Measurements from ENCODE around the gene LINGO4.

The LINGO4 gene

DNA sequence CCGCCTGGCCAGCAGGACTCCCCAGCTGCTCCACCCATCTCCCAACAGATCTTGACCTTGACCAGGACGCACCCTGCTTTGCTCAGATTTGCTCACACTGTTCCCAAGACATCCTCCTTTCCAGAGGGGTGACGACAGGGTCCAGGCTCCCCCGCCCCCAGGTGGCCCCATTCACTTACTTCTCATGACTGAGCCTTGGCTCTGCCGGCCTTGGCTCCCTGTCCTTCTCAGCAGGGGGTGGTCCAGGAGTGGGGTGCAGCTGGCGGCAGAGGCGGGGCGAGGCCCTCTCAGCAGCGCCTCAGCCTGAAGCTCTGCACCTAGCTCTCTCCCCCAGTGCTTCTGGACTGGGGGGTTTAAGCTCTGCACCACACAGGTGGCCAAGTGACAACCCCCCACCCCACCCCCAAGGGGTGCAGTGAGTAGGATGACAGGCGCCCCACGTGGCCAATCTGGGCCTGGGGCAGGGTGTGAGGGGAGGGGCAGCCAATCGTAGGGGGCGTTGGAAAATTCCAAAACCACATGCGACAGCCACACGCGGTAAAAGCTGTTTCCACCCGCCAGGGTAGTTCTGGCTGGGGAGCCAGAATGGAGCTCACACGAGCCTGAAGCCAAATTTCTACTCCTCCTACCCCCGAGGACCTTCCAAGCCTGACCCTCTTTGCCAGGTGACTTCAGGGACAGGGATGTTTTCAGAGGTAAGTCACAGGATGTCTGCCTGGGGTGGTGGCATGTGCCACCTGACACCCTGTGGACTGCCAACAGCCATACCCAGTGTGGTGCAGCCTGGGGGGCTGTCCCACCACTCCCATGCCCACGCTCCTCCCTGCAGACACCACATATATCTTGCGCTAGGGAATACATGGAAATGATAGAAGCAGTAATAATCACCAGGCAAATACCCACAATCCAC, 20.8 kb upstream of the LINGO4 start:
- H3K9me3 ChIP-seq (ENCODE audit: control insufficient read depth in 1 of 2, low read length in 2 of 2) = no peaks in the 10 kb centered on the region
- no peak overlapping the region for H3K9ac ChIP-seq (ENCODE audit: low read depth in 1 of 2, low read length in 2 of 2)
- H3K27me3 ChIP-seq (ENCODE audit: control insufficient read depth in 1 of 2, insufficient read depth in 2 of 2, low read length in 2 of 2) = no peaks in the 10 kb centered on the region
- H3K27ac ChIP-seq (ENCODE audit: low read depth, low read length) = no peak overlapping the region
- H3K4me1 ChIP-seq (ENCODE audit: control insufficient read depth in 1 of 2, insufficient read depth in 2 of 2, low read length in 2 of 2) = peaks cover 12 to 26% of the 10 kb centered on the region in 2 donors
- peaks cover 0 to 8% of the 10 kb centered on the region in 2 donors for H3K36me3 ChIP-seq (ENCODE audit: control insufficient read depth in 1 of 2, insufficient read depth in 2 of 2, low read length in 2 of 2)
- no peak overlapping the region for H3K4me3 ChIP-seq (ENCODE audit: low read depth in 1 of 2, low read length in 2 of 2)

DNA sequence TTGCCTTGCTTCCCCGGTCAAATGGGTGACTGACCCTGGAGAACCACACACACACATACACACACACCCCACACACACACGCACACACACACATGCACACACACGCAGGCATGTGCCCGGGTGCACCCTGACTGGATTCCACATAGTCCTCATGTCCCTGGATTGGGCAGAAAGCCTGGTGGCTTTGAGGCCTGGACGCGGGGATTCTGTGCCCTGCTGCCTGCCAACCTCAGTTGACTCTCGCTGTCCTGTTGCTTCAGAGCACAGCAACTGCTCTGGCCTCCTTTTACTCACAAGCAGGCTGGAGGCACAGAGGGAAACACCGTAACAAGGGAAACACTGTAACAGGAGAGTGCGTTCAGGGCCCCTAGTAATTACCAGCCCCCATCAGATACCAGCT, 20.0 kb upstream of the LINGO4 start:
- H3K4me3 ChIP-seq (ENCODE audit: low read depth in 1 of 2, low read length in 2 of 2) = peak overlapping the region in 1 of 2 donors; percentile 40
- peaks cover 14 to 20% of the 10 kb centered on the region in 2 donors for H3K4me1 ChIP-seq (ENCODE audit: control insufficient read depth in 1 of 2, insufficient read depth in 2 of 2, low read length in 2 of 2)
- peaks cover 0 to 8% of the 10 kb centered on the region in 2 donors for H3K36me3 ChIP-seq (ENCODE audit: control insufficient read depth in 1 of 2, insufficient read depth in 2 of 2, low read length in 2 of 2)
- no peak overlapping the region for H3K9ac ChIP-seq (ENCODE audit: low read depth in 1 of 2, low read length in 2 of 2)
- H3K9me3 ChIP-seq (ENCODE audit: control insufficient read depth in 1 of 2, low read length in 2 of 2) = no peaks in the 10 kb centered on the region
- no peaks in the 10 kb centered on the region for H3K27me3 ChIP-seq (ENCODE audit: control insufficient read depth in 1 of 2, insufficient read depth in 2 of 2, low read length in 2 of 2)
- H3K27ac ChIP-seq (ENCODE audit: low read depth, low read length) = no peak overlapping the region

DNA sequence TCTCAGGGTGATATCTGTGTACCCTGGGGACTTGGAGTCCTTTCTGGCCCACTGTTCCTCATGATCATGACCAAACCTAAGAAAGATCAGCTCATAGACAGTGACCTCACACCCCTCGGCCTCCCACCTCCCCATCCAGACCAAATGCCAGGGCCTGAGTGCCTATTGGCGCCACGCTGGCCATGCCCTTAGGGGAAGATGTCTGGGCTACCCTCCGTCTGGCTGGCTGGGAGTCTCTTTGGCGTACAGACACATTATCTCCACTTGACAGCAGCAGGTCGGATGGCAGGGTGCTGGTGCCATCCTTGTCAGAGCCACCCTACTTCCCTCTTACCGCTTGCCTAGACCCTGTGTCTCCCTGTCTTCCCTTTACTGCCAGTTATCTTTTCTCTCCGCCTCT, 18.0 kb upstream of the LINGO4 start:
- Histone ChIP-seq H3K27ac (ENCODE audit: low read depth, low read length) (no peak overlapping the region), H3K36me3 (ENCODE audit: control insufficient read depth in 1 of 2, insufficient read depth in 2 of 2, low read length in 2 of 2) (peaks cover 0 to 6% of the 10 kb centered on the region in 2 donors), H3K9me3 (ENCODE audit: control insufficient read depth in 1 of 2, low read length in 2 of 2) (no peaks in the 10 kb centered on the region), H3K9ac (ENCODE audit: low read depth in 1 of 2, low read length in 2 of 2) (peak overlapping the region in 1 of 2 donors; percentile 25), H3K27me3 (ENCODE audit: control insufficient read depth in 1 of 2, insufficient read depth in 2 of 2, low read length in 2 of 2) (no peaks in the 10 kb centered on the region), H3K4me3 (ENCODE audit: low read depth in 1 of 2, low read length in 2 of 2) (no peak overlapping the region), H3K4me1 (ENCODE audit: control insufficient read depth in 1 of 2, insufficient read depth in 2 of 2, low read length in 2 of 2) (peaks cover 3 to 6% of the 10 kb centered on the region in 2 donors)

DNA sequence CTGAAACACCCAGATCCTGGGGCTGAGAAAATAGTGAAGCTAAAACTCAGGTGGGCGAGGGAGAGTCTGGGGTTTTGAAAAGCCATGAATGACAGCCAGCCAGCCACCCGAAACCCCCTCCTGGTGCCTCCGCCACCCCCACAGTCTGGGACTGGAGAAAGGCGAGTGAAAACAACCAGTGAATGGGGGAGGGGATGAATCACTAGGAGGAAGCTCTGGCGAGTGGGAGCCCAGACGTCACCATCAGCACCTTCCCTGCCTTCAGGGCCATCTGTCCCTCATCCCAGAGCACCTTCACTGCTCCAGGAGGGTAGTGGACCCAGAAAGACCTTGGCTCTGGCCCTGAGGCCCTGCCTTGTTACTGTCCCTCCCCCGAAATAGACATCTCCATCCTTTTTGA, 17.2 kb upstream of the LINGO4 start:
- no peak overlapping the region for H3K4me3 ChIP-seq (ENCODE audit: low read depth in 1 of 2, low read length in 2 of 2)
- H3K9me3 ChIP-seq (ENCODE audit: control insufficient read depth in 1 of 2, low read length in 2 of 2) = no peaks in the 10 kb centered on the region
- no peak overlapping the region for H3K27ac ChIP-seq (ENCODE audit: low read depth, low read length)
- H3K27me3 ChIP-seq (ENCODE audit: control insufficient read depth in 1 of 2, insufficient read depth in 2 of 2, low read length in 2 of 2) = no peaks in the 10 kb centered on the region
- H3K36me3 ChIP-seq (ENCODE audit: control insufficient read depth in 1 of 2, insufficient read depth in 2 of 2, low read length in 2 of 2) = peaks cover 0 to 6% of the 10 kb centered on the region in 2 donors
- no peak overlapping the region for H3K9ac ChIP-seq (ENCODE audit: low read depth in 1 of 2, low read length in 2 of 2)
- H3K4me1 ChIP-seq (ENCODE audit: control insufficient read depth in 1 of 2, insufficient read depth in 2 of 2, low read length in 2 of 2) = peaks cover 3 to 4% of the 10 kb centered on the region in 2 donors

DNA sequence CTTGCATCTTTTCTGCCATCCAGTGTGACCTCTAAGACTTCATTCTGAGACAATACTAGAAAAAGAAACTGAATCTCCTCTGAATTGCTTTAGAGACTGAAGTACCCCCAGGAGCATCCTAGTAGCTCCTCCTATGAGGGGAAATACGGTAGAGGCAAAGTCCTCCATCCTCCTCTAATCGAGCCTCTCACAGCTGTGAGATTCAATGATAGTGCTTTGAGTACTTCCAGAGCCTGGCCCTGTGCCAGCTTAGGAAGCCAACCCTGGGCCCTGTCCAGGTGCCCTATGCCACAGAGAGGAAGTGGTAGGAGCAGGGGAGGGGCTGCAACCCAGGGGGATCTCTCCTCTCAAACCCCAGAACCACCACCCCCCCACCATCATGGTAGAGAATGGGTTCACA, 15.7 kb upstream of the LINGO4 start:
- H3K36me3 ChIP-seq (ENCODE audit: control insufficient read depth in 1 of 2, insufficient read depth in 2 of 2, low read length in 2 of 2) = peaks cover 0 to 20% of the 10 kb centered on the region in 2 donors
- no peak overlapping the region for H3K9ac ChIP-seq (ENCODE audit: low read depth in 1 of 2, low read length in 2 of 2)
- no peaks in the 10 kb centered on the region for H3K9me3 ChIP-seq (ENCODE audit: control insufficient read depth in 1 of 2, low read length in 2 of 2)
- H3K4me3 ChIP-seq (ENCODE audit: low read depth in 1 of 2, low read length in 2 of 2) = no peak overlapping the region
- H3K27me3 ChIP-seq (ENCODE audit: control insufficient read depth in 1 of 2, insufficient read depth in 2 of 2, low read length in 2 of 2) = no peaks in the 10 kb centered on the region
- H3K27ac ChIP-seq (ENCODE audit: low read depth, low read length) = no peak overlapping the region
- peaks cover 3 to 4% of the 10 kb centered on the region in 2 donors for H3K4me1 ChIP-seq (ENCODE audit: control insufficient read depth in 1 of 2, insufficient read depth in 2 of 2, low read length in 2 of 2)

DNA sequence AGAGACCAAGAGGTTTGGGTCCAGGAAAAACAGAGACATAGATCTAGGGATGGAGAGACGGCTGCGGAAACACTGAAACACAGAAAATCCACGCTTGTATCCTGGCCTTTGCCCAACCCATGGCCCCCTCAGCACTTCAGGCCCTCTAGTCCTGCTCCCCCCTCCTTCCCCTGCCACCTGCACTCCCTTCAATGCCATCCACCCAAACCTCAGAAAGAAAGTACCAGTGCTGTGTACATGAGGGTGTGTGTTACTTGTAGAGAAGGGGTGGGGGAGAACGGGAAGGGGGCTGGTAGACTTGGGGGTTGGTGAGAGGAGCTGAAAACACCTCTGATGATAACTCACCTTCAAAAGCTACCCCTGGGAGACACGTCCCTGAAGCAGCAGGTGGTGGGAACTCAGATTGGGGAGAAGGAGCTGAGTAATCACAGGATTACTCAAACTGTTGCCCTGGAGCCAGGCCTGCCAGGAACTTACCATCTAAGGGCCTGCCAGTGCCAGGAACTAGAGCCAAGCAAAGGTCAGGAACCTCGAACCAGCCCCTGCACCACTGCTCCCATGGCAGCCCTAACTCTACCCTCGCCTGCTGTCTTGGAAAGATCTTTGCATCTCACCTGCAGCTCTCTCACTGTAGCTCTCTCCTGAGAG, 14.9 kb upstream of the LINGO4 start:
- Histone ChIP-seq H3K9me3 (ENCODE audit: control insufficient read depth in 1 of 2, low read length in 2 of 2) (no peaks in the 10 kb centered on the region), H3K27ac (ENCODE audit: low read depth, low read length) (no peak overlapping the region), H3K4me1 (ENCODE audit: control insufficient read depth in 1 of 2, insufficient read depth in 2 of 2, low read length in 2 of 2) (peaks cover 4 to 6% of the 10 kb centered on the region in 2 donors), H3K9ac (ENCODE audit: low read depth in 1 of 2, low read length in 2 of 2) (no peak overlapping the region), H3K27me3 (ENCODE audit: control insufficient read depth in 1 of 2, insufficient read depth in 2 of 2, low read length in 2 of 2) (no peaks in the 10 kb centered on the region), H3K4me3 (ENCODE audit: low read depth in 1 of 2, low read length in 2 of 2) (no peak overlapping the region), H3K36me3 (ENCODE audit: control insufficient read depth in 1 of 2, insufficient read depth in 2 of 2, low read length in 2 of 2) (peaks cover 0 to 25% of the 10 kb centered on the region in 2 donors)

DNA sequence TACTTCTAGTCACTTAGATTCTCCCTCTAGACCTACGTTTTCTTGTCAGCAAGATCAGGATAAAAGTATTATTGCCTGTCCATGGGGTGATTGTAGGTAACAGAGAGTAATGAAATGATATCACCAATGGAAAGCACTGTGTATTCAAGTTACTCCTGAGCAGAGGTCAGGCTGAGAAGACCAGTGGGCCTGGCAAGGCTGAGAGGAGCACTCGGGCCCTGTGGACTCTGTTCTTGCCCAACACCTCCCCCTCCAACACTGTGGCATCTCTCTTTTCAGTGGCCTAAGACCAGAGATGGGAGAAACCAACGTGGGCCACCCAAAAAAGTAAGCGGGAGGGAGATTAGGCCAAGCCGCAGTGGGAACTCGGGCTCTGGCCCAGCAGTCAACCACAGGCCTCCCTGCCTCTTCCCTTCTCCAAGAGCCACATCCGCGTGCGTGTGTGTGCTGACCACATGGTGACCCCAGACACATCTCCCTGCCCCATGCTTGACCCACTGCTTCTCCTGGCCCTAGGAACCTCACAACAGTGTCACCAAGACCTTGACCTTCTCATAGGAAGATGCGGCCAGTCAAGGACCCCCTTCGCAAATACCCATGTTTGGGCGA, 14.1 kb upstream of the LINGO4 start:
- peaks cover 4 to 6% of the 10 kb centered on the region in 2 donors for H3K4me1 ChIP-seq (ENCODE audit: control insufficient read depth in 1 of 2, insufficient read depth in 2 of 2, low read length in 2 of 2)
- no peaks in the 10 kb centered on the region for H3K9me3 ChIP-seq (ENCODE audit: control insufficient read depth in 1 of 2, low read length in 2 of 2)
- H3K9ac ChIP-seq (ENCODE audit: low read depth in 1 of 2, low read length in 2 of 2) = no peak overlapping the region
- H3K36me3 ChIP-seq (ENCODE audit: control insufficient read depth in 1 of 2, insufficient read depth in 2 of 2, low read length in 2 of 2) = peaks cover 0 to 31% of the 10 kb centered on the region in 2 donors
- H3K4me3 ChIP-seq (ENCODE audit: low read depth in 1 of 2, low read length in 2 of 2) = no peak overlapping the region
- H3K27ac ChIP-seq (ENCODE audit: low read depth, low read length) = no peak overlapping the region
- H3K27me3 ChIP-seq (ENCODE audit: control insufficient read depth in 1 of 2, insufficient read depth in 2 of 2, low read length in 2 of 2) = no peaks in the 10 kb centered on the region

DNA sequence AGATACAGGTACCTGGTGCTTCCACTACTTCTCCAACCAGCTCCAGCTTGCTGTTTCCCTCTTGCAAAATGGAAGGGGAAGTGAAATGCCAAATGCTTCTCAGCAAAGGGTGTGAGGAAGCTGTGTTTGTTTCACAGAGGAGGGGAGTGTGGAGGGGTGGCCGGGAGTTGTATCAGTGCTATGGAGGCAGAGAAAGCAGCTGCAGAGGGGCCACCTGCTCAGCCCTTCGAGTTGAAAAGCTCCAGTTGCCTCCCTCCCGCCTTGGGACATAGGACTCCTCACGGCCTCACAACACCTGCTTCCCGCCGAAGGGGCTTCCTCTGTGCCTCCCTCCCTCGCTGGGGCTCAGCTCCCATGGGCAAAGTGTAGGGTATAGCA, 12.1 kb upstream of the LINGO4 start:
- Histone ChIP-seq H3K9ac (ENCODE audit: low read depth in 1 of 2, low read length in 2 of 2) (no peak overlapping the region), H3K36me3 (ENCODE audit: control insufficient read depth in 1 of 2, insufficient read depth in 2 of 2, low read length in 2 of 2) (peaks cover 0 to 40% of the 10 kb centered on the region in 2 donors), H3K9me3 (ENCODE audit: control insufficient read depth in 1 of 2, low read length in 2 of 2) (no peaks in the 10 kb centered on the region), H3K27me3 (ENCODE audit: control insufficient read depth in 1 of 2, insufficient read depth in 2 of 2, low read length in 2 of 2) (no peaks in the 10 kb centered on the region), H3K4me3 (ENCODE audit: low read depth in 1 of 2, low read length in 2 of 2) (no peak overlapping the region), H3K4me1 (ENCODE audit: control insufficient read depth in 1 of 2, insufficient read depth in 2 of 2, low read length in 2 of 2) (peaks cover 4 to 6% of the 10 kb centered on the region in 2 donors), H3K27ac (ENCODE audit: low read depth, low read length) (no peak overlapping the region)

DNA sequence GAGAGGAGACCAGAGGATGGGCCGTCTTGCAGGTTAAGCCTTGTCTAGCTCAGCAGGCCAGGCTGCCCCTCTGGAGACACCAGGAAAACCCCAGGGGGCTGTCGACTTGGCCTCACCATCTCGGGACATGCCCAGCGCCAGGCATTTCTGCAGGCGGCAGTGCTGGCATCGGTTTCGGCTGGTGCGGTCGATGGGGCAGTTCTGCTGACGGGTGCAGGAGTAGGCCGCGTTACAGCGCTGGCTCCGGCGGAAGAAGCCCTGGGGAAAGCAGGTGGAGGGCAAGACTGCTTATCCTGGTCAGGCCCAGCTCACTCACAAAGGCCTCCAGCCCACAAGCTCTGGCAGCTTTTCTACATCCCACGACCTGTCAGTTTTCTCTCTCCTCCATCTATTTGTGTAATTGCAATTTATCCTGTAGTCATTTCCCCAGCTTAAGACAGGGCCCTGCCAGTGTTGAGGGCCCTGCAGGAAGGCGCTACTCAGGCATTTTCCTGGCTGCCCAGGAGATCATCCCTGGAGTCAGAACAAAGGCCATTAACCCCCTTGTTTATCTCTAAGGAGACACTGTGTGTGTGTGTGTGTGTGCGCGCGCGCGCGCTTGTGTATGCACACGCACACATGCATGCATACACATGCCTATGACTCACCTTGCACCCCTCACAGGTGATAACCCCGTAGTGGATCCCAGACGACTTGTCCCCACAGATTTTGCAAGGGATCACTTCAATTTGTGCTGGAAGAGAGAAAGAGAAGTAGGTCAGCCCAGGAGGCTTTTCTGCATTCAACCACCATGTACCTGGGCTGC, 11.5 kb upstream of the LINGO4 start:
- peaks cover 4 to 41% of the 10 kb centered on the region in 2 donors for H3K36me3 ChIP-seq (ENCODE audit: control insufficient read depth in 1 of 2, insufficient read depth in 2 of 2, low read length in 2 of 2)
- H3K9me3 ChIP-seq (ENCODE audit: control insufficient read depth in 1 of 2, low read length in 2 of 2) = no peaks in the 10 kb centered on the region
- H3K27ac ChIP-seq (ENCODE audit: low read depth, low read length) = no peak overlapping the region
- H3K4me1 ChIP-seq (ENCODE audit: control insufficient read depth in 1 of 2, insufficient read depth in 2 of 2, low read length in 2 of 2) = peaks cover 4 to 6% of the 10 kb centered on the region in 2 donors
- no peak overlapping the region for H3K4me3 ChIP-seq (ENCODE audit: low read depth in 1 of 2, low read length in 2 of 2)
- no peak overlapping the region for H3K9ac ChIP-seq (ENCODE audit: low read depth in 1 of 2, low read length in 2 of 2)
- no peaks in the 10 kb centered on the region for H3K27me3 ChIP-seq (ENCODE audit: control insufficient read depth in 1 of 2, insufficient read depth in 2 of 2, low read length in 2 of 2)
